DND-41 (cell line): ENCODE measurements around the gene ZNF506.
"Not testable (repeated sequence)": the region's sequence is repeated elsewhere in the genome, so short reads cannot be mapped to it uniquely, and the experiment has no call there.

Experiments
- CTCF ChIP-seq: IDR thresholded peaks from 2 replicates; pipeline ENCODE4 v1.5.1; 2012; ENCODE audit warnings: borderline replicate concordance, low read length, moderate library complexity, mild to moderate bottlenecking; ENCODE audit not compliant: poor library complexity, severe bottlenecking; ENCODE audit errors: extremely low read depth
- EZH2 ChIP-seq: IDR thresholded peaks from 3 replicates; pipeline ENCODE4 v1.6.1; 2012; ENCODE audit warnings: borderline replicate concordance, low read depth, mild to moderate bottlenecking, moderate library complexity, low read length, inconsistent platforms; ENCODE audit not compliant: severe bottlenecking

- TF ChIP-seq CTCF, EZH2: not testable (repeated sequence)
These were observed 49.6 kb downstream of the ZNF506 start for GRCh38 chr19:19771963-19772362.
